Measurements from ENCODE around the gene PLAAT1.

DNA sequence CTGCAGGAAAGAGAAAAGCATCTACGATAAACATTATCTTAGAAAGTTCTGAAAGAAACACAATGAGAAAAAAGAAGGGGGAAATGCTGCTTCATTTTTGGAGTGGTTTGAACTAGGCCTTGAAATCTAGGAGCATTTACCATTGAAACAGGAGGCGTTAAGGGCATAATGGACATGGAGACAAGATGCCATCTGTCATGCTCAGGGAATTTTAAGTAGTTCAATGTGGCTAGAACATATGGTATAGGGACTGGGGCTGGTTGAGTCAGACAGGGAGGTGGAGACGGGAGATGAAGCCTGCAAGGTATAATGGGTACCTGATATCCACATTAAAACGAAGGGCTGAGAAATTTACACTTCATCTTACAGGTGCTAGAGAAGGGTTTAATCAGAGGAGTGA lies 10.4 kb upstream of the PLAAT1 start:
- TF ChIP-seq, protein P1, sequence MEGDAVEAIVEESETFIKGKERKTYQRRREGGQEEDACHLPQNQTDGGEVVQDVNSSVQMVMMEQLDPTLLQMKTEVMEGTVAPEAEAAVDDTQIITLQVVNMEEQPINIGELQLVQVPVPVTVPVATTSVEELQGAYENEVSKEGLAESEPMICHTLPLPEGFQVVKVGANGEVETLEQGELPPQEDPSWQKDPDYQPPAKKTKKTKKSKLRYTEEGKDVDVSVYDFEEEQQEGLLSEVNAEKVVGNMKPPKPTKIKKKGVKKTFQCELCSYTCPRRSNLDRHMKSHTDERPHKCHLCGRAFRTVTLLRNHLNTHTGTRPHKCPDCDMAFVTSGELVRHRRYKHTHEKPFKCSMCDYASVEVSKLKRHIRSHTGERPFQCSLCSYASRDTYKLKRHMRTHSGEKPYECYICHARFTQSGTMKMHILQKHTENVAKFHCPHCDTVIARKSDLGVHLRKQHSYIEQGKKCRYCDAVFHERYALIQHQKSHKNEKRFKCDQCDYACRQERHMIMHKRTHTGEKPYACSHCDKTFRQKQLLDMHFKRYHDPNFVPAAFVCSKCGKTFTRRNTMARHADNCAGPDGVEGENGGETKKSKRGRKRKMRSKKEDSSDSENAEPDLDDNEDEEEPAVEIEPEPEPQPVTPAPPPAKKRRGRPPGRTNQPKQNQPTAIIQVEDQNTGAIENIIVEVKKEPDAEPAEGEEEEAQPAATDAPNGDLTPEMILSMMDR (IDR thresholded peaks at IDR 0.05), result no peak
- TF ChIP-seq POLR2AphosphoS5 (IDR thresholded peaks at IDR 0.05) (no peak), POLR2A (IDR thresholded peaks at IDR 0.05) (no peak), EP300 (IDR thresholded peaks at IDR 0.05) (no peak)
